AML-193 (cell line): Measurements from ENCODE around the gene CARD10.

Experiments
- DNase-seq, 2 experiments: peaks; one replicate each; lab custom pipeline; 2025; lab: John Stamatoyannopoulos, UW

CARD10 gene

DNA sequence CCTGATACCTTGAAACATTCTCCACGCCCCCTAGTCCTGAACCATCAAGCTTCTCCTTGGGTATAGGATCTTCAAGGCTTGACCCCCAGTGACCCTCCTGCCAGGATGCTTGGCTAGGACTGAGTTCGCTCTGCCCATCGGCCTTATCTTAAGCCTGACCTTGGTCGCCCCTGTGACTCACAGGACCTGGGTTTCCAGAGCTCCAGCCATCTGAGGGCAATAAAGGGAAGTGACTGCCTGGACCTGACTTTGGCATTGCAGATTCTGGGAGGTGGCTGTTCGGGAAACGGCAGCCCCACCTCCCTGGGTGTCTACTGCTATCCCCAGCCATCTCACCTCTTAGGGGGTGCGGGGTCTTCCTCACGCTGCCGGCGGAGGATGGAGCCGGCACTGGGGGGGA, 15.4 kb downstream of the CARD10 start:
- no peak for DNase-seq

DNA sequence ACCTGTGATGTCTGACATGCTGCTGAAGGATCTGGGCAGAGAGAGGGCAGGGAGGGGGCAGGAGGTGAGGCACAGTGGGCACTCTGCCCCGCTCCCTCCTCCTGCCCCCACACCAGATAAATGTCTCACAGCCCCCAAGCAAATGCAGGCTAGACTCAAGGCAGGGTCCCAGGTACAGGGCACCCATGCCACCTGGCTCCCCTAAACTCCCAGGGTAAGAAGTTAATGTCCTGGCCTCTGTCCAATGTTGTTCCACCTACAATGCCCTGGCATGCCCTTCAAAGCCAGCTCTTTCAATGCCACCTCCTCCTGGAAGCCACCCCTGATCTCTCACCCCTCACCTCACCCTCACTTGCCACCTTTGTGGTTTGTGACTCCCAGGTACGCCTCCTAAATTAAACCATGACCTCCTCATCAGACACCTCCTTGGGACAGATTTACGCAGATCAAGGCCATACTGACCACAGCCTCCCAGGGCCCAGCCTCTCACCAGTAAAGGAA, 16.0 kb downstream of the CARD10 start:
- DNase-seq, result no peak

DNA sequence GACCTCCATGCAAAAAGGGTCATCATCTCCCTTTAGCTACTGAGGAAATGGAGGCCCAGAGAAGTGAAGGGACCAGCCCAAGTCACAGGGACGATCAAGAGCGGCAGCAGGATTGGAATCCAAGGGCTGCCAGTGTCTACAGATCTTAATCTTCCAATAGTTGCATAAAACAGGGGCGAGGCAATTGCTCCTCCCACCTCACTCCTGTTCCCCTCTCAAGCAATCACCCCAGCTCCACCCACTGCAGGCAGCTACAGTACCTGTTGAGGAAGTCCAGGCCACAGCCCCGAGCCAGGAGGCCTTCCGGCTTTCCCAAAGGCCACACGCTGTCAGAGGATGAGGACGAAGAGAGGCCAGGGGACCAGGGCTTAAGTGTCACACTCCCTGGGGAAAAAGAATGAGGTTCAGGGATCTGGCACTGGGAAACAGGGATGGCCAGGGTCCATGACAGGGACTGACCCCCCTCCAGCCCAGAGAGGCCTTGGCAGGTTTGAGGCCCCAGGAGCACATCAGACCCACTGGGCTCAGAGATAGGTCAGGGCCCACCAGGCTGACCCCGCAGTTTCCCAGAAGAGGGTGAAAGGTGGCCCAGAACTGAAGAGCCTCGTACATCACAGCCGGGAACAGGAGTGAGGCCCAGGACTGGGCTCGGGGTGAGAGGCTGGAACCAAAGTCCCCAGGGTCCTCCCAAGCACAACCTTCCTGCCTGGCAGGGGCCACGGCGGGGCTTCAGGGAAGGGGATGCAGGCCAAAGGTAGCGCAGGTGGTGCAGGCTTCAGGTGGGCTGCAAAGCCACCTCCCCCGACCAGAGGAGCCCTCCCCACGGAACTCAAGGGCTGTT, 16.7 kb downstream of the CARD10 start:
- no peak for DNase-seq

DNA sequence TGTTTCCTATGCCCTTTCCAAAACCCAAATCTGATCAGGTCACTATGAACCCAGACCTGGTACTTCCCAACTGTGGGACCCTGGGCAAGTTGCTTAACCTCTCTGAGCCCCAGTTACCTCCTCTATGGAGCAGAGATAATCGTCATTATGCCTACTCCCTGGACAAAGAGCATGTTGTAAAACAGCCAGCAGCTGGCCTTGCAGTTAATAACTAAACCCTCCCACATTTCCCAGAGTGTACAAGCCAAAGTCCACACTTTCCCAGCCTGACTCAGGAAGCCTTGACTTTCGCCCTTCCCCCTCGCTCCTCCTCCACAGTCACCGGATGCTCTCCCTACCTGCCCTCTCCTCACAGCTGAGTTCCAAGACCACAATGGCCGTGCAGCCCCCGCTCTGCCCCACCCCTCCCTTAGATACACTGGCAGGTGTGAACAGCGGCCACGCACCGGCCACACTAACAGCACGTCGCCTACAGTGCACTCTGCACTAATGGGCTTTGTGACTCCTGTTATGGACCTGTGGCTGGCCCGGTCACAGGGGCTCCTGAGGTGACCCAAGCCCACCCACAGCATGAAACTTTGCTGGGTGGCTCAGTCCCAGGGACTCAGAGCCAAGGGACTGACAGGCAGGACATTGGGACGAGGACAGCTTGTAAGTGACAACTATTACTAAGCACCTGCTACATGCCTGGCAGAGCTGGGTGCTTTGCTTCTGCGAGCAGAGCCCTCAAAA, 17.4 kb downstream of the CARD10 start:
- DNase-seq, result no peak

DNA sequence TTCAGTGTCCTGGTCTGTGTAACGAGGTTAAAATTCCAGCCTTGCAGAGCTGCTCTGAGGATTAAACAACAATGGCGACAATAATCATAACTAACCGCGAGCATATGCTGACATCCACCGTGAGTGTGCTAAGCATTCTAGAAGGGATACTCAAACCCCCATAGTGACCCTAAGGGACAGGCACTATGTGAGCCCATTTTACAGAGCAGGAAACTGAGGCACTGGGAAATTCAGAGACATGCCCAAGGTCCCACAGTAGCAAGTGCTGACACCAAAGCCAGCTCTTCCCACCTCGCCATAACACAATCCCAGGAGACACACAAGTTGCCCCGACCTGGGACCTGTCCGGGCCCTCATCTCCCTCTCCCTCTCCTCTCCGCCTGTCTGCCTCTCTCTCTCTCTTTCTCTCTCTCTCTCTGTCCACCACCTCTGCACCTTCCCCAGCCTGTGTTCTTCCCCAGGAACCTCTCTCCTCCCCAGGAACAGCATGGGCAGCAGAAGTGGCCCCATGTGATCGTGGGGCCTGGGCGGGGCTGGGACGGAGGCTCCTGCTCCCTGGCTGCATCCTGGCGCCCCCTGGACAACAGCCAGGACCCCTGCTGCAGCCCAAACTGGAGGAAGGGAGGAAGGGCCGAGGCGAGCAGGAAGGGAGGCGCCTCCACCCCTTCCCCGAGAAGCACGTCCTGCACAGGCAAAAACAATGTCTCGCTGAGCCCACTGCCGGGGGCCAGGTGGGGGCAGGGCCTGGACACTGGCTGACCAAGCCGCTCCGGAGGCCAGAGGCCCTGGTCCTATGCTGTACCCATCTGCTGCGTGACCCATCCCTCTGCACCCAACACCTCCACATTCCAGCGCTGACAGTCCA, 18.2 kb downstream of the CARD10 start:
- DNase-seq, result no peak

DNA sequence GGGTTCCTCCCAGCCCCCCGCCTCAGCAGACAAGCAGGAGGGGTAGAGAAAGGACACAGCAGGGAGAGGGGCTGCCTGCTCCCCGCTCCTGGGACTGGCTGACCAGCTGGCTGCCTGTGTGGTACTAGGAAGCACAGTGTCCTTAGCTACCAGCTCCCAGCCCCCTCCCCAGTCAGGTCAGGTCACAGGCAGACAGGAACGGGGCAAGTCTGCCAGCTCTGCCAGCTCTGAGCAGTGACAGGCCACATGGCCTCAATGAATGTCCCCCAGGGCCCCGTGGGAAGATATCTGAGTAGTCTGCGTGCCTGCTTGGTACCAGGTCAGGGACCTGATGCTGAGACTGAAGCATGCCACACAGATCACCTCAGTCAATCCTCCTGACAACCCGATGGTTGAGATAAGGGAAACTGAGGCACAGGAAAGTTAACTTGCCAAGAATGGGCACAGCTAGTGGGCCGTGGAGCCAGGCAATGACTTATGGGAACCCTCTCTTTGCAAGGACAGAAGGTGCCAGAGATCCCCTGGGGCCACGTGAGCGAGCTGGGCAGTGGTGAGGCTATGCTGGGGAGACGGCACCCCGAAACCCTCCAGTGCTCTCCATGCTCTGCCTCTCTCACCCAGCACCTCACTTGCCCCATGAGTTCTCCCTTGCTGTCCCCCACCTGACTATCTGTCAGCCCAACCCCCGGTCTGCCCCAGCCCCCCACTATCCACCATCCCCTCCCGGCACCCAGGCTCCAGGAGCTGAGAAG, 19.2 kb downstream of the CARD10 start:
- DNase-seq, result no peak

DNA sequence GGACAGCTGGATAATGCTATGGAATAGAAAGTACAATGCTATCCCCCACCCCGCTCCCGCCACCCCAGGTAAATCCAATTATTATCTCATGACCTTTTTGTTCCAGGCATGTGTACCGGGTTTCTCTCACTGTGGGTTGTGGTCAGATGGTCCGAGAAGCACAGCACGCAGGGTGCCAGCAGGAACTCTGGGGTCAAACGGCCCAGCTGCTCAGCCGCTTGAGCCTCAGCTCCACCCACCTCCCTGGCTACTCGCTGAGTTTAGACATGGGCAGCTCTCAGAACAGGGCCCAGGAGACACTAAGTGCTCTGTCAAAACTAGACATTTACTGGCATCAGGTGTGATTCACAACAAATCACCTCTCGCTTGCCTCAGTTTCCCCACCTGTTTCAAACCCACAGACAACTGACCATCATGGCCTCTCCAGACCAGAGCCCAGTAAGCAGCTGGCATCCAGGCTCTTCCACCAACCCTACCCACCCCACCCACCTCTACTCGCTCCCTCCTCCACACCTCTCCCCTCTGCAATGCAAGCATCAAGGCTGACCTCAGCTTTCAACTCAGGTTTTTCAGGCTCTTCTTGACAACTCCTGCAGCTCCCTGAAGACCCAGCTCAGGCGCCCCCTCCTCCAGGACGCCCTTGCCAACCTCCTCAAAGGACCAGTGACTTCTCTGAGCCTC, 20.0 kb downstream of the CARD10 start:
- DNase-seq, result no peak

DNA sequence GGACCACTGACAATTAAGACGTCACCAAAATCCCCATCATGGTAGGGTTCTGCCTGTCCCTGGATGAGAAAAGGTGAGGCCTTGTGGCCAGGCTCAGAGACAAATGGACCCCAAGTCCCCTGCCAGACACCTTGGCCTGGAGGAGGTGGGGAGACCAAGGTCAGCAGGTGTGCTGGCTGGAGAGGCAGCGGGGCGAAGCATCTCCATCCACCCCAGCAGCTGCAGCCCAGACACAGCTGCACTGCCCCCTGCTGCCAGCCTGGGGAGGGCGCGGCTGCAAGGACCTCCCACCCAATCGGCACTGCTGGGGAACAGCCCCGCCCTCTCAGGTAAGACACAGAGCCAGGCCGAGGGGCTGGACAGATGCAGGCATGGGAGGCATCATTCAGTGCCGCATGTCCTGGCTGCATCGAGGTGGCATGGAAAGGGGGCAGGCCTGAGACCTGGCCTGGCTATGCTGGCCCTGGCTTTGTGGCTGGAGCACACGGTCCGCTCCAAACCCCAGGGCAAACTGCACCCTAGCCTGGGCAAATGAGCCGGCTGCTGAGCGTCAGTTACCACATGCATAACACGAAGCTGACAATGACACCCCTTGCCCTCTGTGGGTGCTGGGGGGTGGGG, 20.8 kb downstream of the CARD10 start:
- DNase-seq, result peak; percentile 25 to 51

DNA sequence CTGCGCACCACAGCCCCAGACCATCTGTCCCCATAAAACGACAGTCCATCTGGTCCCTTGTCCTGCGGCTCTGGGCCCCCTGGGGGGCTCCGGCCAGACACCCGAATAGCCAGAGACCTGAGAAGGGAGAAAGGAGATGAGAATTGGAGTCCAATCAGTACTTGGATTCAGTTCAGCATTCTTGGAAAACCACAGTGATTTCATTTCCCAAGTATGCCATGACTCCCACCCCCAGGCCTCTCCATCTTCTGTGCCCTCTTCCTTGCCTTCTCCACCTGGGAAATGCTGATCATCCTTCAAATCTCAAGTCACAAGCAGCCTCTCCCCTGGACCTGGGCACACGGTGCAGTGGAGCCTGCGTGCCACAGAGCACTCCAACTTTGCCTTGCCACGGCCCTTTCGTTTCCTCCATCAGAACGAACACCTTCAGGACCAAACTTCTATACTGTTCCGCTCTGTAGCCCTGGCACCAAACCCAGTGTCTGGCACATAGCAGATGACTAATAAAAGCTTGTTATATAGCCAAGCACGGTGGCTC, 22.1 kb downstream of the CARD10 start:
- no peak for DNase-seq

DNA sequence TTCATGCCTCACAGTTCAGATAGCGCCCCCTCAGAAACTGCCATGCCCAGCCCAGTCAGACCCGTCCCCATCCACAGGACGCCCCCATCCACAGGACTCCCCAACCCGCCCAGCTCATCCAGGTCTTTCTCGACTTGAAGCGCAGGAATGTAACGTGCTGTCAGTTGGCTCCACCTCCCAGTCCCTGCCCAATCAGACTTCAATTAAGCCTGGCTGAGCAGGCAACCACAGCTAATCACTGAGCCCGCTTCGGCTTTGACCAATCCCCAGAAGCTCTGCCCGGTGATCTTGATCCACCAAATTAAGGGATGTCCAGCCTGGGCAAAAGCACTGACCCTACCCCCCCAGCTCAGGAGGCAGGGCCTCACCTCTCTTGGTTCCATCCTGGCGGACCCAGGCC, 22.6 kb downstream of the CARD10 start:
- no peak for DNase-seq

DNA sequence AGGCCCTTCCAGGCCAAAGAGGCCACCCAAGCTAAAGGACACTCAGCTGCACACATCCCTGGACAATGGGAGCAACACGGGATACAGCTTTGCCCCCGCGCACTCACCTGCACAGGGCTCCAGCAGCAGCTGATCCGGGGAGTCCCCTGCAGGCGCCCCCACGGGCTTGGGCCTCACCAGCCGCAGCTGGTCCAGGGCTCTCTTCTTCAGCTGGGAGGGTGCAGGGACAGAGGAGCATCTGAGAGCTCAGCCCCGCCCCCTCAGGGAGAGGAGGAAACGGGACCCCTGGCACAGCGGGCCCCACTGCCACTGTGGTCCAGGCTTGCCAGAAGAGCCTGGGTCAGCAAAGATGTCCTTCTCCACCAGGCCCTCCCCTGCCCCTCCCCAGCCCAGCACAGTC, 25.2 kb downstream of the CARD10 start:
- no peak for DNase-seq

DNA sequence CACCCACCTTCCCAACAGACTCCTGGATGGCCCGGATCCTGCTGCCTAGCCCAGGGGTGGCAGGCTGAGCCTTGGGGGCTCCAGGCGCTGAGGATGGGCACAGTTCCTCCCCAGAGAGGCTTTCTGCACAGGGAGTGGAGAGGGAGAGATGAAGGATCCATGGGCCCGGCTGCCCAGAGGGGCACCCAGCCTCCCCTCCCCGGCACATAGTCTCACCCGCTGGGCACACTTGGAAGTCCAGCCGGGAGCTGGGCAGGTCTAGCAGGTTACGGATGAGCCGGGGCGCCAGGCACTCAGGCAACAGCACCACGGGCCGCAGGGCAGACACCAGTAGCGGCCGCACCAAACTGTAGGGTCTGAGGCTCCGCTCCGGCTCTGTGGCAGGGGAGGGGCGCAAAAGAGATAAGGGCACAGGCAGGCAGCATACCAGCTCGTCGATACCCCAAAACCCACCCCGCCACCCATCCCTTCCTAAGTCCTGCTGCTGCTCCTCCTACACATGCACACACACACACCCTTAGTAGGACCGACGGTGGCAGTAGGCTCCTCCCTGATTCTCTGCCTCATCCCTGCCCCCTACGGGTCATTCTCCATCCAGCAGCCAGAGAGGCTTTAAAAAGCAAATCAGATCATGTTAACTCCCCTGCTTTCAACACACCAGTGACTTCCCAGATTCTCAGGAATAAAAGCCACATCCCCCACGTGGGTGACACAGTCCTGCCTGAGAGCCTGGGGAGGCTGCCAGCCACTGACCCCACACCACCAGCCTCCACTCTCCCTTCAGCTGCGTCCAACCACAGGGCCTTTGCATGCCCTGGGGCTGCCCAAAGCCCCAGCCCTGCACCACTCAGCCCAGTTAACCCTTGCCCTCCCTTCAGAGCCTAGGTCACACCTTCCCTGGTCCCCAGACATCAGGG, 26.5 kb downstream of the CARD10 start:
- DNase-seq, result peak; percentile 74 to 75

DNA sequence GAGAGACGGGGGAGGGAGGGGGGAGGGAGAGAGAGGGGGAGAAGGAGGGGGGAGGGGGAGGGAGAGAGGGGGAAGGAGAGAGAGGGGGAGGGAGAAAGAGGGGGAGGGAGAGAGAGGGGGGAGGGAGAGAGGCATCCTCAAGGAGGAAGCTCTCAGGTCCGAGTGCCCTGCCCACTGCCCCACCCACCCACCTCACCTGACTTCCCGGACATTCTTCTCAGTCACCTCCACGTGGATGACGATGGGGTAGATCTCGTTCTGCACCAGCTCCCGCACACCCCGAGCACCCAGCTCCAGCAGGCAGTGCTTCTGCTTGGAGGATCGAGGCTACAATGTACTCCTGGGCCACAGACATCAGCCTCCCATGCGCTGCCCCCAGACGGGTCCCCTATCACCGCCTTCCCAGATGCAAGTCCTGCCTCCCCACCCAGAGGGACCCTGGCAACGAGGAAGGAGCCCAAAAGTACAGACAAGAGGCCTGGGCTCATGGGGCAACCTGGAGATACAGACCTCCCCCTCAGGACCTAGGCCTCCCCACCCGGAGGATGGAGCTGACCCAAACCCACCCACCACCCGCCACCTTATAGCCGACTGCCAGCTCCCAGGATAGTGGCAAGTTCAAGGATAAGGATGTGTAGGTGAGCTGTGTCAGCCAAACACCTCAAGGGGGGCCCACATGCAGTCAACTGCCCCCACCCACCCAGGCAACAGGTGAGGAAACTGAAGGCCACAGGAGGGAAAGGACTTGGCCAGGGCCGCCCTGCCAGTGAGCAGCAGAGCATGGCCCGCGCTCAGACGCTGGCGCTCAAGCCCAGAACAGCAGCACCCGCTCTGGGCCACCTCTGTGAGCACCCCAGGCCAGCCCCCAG, 27.4 kb downstream of the CARD10 start:
- DNase-seq, result no peak

DNA sequence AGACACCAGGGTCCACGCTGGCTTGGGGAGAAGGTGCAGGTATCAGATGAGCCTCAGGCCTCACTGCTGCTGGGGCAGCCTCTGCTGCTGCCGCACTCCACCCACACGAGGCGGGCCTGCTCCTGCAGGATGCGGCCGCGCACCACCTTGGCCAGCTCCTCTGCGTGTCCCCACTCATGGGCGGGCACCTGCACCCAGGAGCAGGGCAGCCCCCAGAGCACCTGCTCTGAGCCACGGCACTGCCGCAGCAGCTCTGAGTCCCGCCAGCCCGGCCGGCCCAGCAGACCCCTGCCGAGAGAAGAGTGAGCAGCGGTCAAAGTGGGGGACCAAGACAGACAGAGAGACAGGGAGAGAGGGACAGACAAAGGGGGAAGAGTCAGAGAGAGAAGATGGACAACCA, 28.1 kb downstream of the CARD10 start:
- DNase-seq, result no peak

DNA sequence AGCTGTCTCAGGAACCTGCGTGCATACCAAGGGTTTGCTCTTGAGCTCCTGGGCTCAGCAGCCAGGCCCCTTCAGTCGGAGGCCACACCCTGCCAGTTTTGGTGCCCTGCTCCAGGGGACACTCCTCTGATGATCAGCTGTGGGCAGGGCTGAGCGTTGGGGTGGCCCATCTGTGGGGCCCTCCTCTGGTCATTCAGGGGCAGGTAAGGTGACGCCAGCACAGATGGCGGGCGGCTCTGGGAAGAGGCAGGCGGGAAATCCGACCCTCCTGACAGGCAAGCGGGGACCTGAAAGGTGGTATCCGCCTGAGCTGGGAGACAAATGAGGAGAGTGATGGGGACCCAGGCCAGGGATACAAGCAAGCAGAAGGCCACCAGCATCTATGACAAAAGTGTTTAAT, 29.2 kb downstream of the CARD10 start:
- DNase-seq, result no peak

DNA sequence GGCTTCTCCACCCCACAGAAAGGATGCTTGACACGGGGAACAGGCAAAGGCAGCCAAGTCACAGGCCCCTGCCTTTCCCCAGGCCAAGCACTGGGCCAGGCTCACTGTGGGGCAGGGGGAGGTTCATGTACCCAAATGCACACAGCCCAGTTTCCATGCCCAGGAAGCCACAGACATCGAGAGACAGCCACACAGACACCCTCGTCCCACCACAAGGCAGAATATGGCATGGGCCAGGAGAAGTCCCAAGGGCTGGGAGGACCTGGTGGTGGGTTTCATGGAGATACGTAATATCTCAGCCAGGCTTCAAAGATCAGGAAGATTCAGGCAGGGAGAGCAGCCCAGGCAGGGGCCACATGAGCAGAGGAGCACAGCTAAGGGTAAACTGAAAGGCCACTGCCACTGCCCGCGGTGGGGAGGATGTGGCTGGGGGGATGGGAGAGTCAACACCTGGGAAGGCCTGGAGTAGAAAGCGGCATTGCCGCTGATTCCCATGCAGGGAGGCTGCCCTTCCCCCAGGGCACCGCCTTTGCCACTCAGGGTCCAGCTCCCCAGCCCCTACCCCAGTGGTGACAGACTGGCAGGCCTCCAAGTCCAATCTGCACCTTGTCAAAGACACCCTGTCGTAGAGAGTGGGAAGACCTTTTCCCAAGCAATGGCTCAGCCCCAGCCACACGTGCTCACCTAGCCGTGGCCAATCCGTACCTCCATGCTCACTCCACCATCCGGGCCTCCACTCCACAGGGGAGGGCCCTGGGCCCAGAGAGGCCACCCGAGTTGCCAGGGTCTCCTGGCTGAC, 30.7 kb downstream of the CARD10 start:
- no peak for DNase-seq

DNA sequence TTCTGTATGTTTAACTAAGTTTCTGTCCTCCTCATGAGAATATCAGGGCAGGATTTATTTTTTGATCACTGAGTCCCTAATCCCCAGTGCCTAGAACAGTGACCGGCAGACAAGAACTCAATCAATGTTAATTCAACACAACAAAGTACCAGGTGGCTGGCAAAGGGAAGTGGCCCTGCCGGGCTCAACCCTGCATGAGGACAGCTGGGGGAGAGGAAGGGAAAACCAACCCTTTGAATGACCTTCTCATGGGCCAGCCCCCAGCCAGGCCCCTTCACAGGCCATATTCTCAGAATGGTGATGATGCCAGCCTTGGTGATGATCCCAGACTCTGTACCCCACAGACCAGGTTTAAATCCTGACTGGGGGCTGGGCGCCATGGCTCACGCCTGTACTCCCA, 31.6 kb downstream of the CARD10 start:
- no peak for DNase-seq
